ENCODE data around the gene PLIN3.
"Not testable (repeated sequence)": the region's sequence is repeated elsewhere in the genome, so short reads cannot be mapped to it uniquely, and the experiment has no call there.

The PLIN3 gene

DNA sequence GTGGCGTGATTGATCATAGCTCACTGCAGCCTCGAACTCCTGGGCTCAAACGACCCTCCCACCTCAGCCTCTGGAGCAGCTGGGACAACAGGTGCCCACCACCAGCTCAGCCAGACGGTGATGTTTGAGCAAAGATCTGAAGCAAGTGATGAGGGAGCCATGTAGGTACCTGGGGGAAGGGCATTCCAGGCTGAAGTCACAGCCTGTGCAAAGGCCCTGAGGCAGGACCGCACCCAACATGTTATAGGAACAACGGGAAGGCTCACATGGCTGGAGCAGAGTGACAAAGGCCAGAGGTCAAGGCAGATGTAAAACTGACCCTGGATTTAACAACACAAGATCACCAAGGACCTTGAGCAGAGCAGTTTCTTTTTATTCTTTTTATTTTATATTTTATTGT, 61.1 kb downstream of the PLIN3 start:
- no peak for DNase-seq

DNA sequence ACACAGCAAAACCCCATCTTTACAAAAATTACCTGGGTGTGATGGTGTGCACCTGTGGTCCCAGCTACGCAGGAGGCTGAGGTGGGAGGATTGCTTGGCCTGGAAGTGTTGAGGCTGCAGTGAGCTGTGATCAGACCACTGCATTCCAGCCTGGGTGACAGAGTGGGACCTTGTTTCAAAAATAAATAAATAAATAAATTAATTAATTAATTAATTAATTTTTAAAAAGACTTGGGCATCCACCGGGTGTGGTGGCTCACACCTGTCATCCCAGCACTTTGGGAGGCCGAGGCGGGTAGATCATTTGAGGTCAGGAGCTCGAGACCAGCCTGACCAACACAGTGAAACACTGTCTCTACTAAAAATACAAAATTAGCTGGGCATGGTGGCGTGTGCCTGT, 62.3 kb downstream of the PLIN3 start:
- not testable (repeated sequence) for DNase-seq

DNA sequence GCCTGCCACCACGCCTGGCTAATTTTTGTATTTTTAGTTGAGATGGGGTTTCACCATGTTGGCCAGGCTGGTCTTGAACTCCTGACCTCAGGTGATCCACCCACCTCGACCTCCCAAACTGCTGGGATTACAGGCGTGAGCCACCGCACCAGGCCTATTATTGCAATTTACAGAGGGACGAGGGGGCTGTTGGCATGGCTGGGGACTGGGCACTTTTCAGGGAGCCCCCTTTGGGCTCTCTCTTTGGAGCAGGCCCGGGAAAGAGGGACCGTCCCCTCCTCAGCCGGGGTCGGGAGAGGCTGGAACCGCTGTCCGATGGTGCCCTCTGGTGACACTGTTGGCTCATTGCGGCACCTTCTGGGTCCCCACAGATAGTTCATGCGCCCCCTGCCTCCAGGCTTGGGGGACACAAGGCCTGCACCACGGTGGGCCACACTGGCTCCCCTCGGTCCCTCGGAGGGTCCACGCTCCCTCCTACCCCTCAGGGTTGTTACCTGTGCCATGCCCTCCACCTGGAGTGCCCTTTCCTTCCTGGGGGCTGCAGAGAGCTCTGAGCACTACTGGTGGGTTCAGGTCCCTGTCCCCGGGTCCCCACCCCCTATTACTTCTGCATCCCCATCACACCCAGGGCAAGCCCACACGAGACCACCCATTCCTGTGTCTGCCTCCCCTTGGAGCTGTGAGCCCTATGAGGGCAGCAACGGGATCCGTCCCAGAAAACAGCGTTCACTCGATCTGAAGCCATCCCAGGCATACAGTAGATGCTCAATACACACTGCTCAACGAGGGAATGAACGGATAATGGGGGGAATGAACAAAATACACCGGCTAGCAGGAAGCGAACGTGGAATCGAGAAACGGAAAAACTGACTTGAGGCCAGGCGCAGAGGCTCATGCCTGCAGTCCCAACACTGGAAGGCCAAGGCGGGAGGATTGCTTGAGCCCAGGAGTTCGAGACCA, 63.5 kb downstream of the PLIN3 start:
- peak; percentile 70 for DNase-seq

DNA sequence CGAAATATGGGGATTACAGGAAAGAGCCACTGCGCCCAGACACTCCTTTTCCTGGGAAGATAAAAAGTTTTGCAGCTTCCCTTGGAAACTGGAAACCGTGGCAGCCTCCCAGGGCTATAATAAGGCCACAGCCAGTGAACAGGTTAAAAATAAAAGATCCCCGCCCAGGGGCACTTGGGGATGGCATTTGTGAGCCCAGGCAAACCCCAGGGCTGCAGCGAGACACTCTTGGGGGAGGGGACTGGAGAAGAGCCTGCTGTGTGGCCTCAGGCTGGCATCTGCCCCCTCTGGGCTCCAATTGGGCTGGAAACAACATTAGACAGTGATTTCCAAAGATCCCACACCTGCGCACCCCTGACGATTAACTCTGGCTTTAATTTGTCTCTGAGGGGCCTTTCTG, 64.8 kb downstream of the PLIN3 start:
- DNase-seq, result no peak

DNA sequence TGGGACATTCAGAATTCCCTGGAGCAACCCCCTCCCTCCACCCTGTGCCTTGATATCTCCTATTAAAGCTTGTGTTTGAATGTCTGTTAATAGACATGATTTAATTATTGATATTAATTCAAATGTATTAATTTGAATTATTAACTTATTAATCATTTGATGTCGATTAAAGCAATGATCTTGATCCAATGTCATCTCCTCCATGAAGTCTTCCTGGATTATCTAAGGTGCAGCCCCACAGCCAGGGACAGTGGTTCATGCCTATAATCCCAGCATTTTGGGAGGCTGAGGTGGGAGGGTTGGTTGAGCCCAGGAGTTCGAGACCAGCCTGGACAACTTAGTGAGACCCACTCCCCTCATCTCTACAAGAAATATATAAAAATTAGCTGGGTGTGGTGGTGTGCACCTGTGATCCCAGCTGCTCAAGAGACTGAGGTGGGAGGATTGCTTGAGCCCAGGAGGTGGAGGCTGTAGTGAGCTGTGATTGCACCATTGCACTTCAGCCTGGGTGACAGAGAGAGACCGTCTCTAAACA, 66.3 kb downstream of the PLIN3 start:
- no peak for DNase-seq

DNA sequence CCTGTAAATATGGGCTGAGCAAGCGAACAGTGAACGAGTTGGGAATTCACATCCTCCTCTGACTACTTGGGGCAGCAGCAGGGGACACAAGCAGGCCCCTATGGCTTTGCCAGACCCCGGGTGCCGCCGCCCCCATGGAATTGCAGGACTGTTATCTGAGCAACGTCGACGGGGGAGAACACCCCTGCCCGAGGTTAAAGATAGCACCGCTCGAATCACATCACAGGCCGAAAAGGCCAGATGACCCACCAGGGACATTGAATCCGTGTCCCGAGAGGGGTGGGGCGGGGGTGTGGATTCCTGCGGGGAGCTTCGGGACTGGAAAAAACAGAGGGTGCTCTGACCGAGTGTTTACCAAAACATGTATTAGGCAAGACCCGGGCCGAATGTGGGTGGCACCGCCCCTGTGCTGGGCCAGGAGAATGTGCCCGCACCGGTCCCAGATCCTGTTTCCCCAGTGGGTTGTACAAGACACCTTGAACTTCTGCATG, 66.8 kb downstream of the PLIN3 start:
- no peak for DNase-seq

DNA sequence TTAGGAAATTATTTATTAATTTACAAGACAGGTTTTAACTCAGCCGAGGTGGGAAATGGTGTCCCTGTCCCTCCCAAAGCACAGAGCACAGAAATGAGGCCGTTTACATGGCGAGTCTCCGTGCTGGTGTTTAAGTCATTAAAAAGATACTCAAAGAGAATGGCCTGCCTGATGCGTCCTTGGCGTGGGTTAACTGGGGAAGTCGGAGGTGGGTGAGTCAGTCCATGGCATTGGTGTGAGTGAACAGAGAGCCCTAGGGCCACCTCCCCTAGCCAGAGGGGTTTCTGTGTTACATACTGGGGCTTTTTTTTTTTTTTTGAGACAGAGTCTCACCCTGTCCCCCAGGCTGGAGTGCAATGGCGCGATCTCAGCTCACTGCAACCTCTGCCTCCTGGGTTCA, 72.1 kb downstream of the PLIN3 start:
- DNase-seq, result no peak

DNA sequence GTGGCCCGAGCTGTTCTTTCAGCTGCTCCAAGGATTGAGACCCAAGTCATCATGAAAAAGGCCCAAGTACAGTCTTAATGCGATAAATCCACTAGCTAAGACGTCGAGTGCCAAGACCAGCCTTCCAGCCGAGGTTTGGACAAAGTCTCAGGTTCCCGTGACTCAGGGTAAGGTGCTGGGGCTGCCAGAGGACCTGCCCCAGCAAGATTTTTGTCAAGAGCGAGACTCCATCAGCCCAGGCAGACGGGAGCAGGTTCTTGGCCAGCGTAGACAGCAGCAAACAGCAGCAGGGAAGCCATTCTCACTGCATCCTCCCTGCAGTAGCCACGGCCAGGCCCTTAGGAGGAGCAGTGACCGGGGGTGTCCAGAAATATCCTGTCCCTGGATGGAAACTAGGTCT, 72.5 kb downstream of the PLIN3 start:
- DNase-seq, result no peak

DNA sequence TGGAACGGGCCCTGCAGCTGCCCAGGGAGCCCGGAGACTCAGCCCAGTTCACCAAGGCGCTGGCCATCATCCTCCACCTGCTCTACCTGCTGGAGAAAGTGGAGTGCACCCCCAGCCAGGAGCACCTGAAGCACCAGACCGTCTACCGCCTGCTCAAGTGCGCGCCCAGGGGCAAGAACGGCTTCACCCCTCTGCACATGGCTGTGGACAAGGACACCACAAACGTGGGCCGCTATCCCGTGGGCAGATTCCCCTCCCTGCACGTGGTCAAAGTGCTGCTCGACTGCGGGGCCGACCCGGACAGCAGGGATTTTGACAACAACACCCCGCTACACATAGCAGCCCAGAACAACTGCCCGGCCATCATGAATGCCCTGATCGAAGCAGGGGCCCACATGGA, 74.2 kb downstream of the PLIN3 start:
- not testable (repeated sequence) for DNase-seq

DNA sequence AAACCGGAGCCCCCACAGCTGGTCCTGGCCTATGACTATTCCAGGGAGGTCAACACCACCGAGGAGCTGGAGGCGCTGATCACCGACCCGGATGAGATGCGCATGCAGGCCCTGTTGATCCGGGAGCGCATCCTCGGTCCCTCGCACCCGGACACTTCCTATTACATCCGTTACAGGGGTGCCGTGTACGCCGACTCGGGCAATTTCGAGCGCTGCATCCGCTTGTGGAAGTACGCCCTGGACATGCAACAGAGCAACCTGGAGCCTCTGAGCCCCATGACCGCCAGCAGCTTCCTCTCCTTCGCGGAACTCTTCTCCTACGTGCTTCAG, 74.6 kb downstream of the PLIN3 start:
- DNase-seq, result not testable (repeated sequence)

DNA sequence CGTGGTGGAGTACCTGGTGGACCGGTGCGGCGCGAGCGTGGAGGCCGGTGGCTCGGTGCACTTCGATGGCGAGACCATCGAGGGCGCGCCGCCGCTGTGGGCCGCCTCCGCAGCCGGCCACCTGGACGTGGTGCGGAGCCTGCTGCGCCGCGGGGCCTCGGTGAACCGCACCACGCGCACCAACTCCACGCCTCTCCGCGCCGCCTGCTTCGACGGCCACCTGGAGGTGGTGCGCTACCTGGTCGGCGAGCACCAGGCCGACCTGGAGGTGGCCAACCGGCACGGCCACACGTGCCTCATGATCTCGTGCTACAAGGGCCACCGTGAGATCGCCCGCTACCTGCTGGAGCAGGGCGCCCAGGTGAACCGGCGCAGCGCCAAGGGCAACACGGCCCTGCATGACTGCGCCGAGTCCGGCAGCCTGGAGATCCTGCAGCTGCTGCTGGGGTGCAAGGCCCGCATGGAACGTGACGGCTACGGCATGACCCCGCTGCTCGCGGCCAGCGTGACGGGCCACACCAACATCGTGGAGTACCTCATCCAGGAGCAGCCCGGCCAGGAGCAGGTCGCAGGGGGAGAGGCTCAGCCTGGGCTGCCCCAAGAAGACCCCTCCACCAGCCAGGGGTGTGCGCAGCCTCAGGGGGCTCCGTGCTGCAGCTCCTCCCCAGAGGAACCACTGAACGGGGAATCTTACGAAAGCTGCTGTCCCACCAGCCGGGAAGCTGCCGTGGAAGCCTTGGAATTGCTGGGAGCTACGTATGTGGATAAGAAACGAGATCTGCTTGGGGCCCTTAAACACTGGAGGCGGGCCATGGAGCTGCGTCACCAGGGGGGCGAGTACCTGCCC, 75.2 kb downstream of the PLIN3 start:
- not testable (repeated sequence) for DNase-seq

DNA sequence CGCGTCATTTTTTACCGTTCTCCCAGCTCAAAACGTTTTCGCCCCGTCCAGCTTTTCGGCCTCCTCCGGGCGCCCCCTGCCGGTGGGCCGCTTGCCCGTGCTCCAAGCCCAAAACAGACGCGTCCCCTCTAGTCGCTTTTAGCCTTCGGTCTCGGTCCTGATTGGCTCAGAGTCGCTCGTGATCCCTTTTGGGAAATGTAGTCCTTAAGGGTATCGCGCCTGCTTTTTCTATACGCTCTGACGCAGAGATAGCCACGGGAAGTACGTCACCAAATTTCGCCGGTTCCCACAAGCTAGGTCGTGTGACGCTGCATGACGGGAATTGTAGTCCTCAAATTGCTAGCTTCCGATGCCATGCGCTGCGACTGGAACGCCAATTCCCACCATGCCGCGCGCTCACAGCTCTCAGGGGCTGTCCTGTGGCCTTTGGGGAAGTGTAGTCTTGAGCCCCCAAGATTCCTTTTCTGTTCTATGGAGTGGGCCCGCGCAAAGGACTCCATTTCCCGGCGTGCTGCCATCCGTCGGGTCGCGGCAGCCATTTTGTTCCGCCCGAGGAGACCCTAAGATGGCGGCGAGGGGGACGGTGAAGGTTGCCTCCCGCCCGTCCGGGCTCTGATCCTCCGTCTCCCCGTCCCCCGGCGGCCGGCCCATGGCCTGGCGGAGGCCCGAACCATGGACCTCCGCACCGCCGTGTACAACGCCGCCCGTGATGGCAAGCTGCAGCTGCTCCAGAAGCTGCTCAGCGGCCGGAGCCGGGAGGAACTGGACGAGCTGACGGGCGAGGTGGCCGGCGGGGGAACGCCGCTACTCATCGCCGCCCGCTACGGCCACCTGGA, 76.1 kb downstream of the PLIN3 start, which contains the start of gene FEM1A:
Gene FEM1A (plus strand): TSS at position 552 of the 836 bp plus-strand sequence. CDS start 121 bp downstream, at position 673.
- DNase-seq, result peak; percentile 100
